Panc1 (cell line): ENCODE measurements around the gene NUMBL. TPM values are rescaled to one million over a fixed set of nuclear protein-coding genes. Genes with fewer than 3 reads are reported as not detected.

ENCODE experiments used
- ATAC-seq: fragments of 200-7000 bp; cut with Tn5 transposase; 2 replicates; pipeline ENCODE4 v1.9.1; 2020; ENCODE audit warnings: mild to moderate bottlenecking, moderate library complexity
- BruUV-seq: library from RNA; stranded (reverse); fragments of 400-500 nt; replicated peaks from 2 replicates; lab custom pipeline; 2021; lab: Mats Ljungman, UMichigan
- CTCF ChIA-PET: fragments of 300-600 bp; sonication (Branson Sonifier 250); formaldehyde crosslinking; loops from one replicate; lab custom pipeline; 2022; ENCODE audit warnings: antibody characterized with exemption; lab: Charles Lee
- POLR2A ChIA-PET: fragments of 300-600 bp; sonication (Branson Sonifier 250); formaldehyde crosslinking; loops from one replicate; lab custom pipeline; 2022; ENCODE audit warnings: antibody characterized with exemption; lab: Charles Lee
- DNase-seq: peaks from one replicate; pipeline ENCODE4 v3.0.0-alpha.2; 2010; ENCODE audit warnings: low read depth, low spot score
- H3K27ac ChIP-seq: 2 replicates; pipeline ENCODE4 v1.5.1; 2011; ENCODE audit warnings: mild to moderate bottlenecking, low read length, inconsistent platforms
- H3K27me3 ChIP-seq: fragments of 200-500 bp; sonication (Bioruptor generic); 2 replicates; pipeline ENCODE4 v1.6.0; 2014; ENCODE audit warnings: low read length, inconsistent platforms; ENCODE audit not compliant: control insufficient read depth, insufficient read depth
- H3K36me3 ChIP-seq: fragments of 200-500 bp; sonication (Bioruptor generic); 2 replicates; pipeline ENCODE4 v1.5.1; 2014; ENCODE audit warnings: inconsistent platforms, mild to moderate bottlenecking, low read length, moderate library complexity; ENCODE audit not compliant: control insufficient read depth, insufficient read depth
- H3K4me1 ChIP-seq: 2 replicates; pipeline ENCODE4 v1.5.1; 2011; ENCODE audit warnings: inconsistent platforms, mild to moderate bottlenecking, low read length, moderate library complexity; ENCODE audit not compliant: control insufficient read depth, insufficient read depth
- H3K4me3 ChIP-seq, 2 experiments: 2 replicates each; pipeline ENCODE4 v1.5.1; 2011 to 2012; ENCODE audit warnings: low read depth in 2 of 2, low read length in 2 of 2, mild to moderate bottlenecking in 2 of 2, inconsistent platforms in 1 of 2, moderate library complexity in 1 of 2
- H3K9me3 ChIP-seq: fragments of 200-500 bp; sonication (Bioruptor generic); 2 replicates; pipeline ENCODE4 v1.5.1; 2014; ENCODE audit warnings: low read depth, mild to moderate bottlenecking, inconsistent platforms, low read length, moderate library complexity; ENCODE audit not compliant: control insufficient read depth, insufficient read depth
- CTCF ChIP-seq: fragments of 450-650 bp; IDR thresholded peaks from 2 replicates; pipeline ENCODE4 v1.5.1; 2017; ENCODE audit warnings: mild to moderate bottlenecking
- POLR2AphosphoS5 ChIP-seq: IDR thresholded peaks from 2 replicates; pipeline ENCODE4 v1.6.1; 2012; ENCODE audit warnings: mild to moderate bottlenecking, low read depth, low read length, moderate library complexity
- REST ChIP-seq, 2 experiments: IDR thresholded peaks; 2 replicates each; pipeline ENCODE4 v1.6.1; 2011 to 2012; ENCODE audit warnings: low read depth in 2 of 2, control low read depth in 1 of 2, low read length in 1 of 2, mild to moderate bottlenecking in 1 of 2, moderate library complexity in 1 of 2; ENCODE audit not compliant: insufficient read depth in 1 of 2
- SIN3A ChIP-seq: IDR thresholded peaks from 2 replicates; pipeline ENCODE4 v1.6.1; 2012; ENCODE audit warnings: low read depth, mild to moderate bottlenecking, low read length, moderate library complexity, borderline replicate concordance; ENCODE audit not compliant: insufficient read depth
- TCF7L2 ChIP-seq: IDR thresholded peaks from 2 replicates; pipeline ENCODE4 v1.6.1; 2011; ENCODE audit warnings: mild to moderate bottlenecking, low read depth, low read length, inconsistent platforms
- in situ Hi-C: cut with HindIII; loops from 2 replicates; pipeline ENCODE4 v1.10.0; 2016; ENCODE audit warnings: low sequenced_read_pairs, low pct_unique_long_range_greater_than_20kb
- intact Hi-C: fragments of 100-400 bp; cut with micrococcal nuclease; formaldehyde crosslinking; loops from one replicate; pipeline ENCODE4 v1.10.0; 2022; ENCODE audit not compliant: unreplicated experiment
- total RNA-seq: library from RNA; stranded (reverse); gene quantifications from one replicate; pipeline ENCODE4 v1.2.1, GENCODE V29; 2021; ENCODE audit not compliant: unreplicated experiment

The NUMBL gene
- total RNA-seq, 1 experiment from 2014 or later: 27.6 TPM

DNA sequence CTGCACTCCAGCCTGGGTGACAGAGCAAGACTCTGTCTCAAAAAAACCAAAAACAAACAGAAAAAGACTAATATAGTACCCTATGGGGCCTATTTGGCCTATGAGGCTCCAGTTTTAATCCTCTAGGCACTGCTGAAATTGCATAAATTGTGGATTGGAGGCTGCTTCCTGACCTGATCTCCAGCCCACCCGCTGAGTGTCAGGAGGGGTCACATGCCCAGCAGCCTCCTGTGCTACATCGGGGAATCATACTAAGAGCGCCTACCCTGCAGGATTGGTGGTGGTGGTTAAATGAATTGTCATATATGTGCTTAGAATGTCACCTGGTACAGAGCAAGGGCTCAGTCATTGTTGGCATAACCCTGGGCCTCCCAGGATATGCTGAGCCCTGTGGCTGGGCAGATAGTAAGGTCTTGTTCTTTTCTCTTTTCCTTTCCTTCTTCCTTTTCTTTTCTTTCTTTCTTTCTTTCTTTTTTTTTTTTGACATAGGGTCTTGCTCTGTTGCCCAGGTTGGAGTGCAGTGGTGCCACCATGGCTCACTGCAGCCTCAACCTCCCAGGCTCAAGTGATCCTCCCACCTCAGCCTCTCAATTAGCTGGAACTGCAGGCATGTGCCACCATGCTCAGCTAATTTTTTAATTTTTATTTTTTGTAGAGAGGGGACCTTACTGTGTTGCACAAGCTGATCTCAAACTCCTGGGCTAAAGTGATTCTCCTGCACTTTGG is 58.0 kb downstream of the NUMBL start:
- H3K27me3 ChIP-seq: no peaks in the 10 kb centered on the region
- H3K4me1 ChIP-seq: no peaks in the 10 kb centered on the region
- POLR2A ChIA-PET: no interaction called here
- no peak for DNase-seq
- intact Hi-C loops: no loop called here
- in situ Hi-C loops: no loop called here
- no peak overlapping the region for H3K27ac ChIP-seq
- no TSS peak for BruUV-seq
- no peaks in the 10 kb centered on the region for H3K36me3 ChIP-seq
- ATAC-seq: no peak
- no peak for TF ChIP-seq CTCF
- no peak for TF ChIP-seq REST (IDR thresholded peaks at IDR 0.05; ENCODE audit: insufficient read depth in 1 of 2, low read depth in 2 of 2, low read length in 1 of 2)
- TF ChIP-seq TCF7L2: no peak
- TF ChIP-seq POLR2AphosphoS5: no peak
- no peak for TF ChIP-seq SIN3A
- no peaks in the 10 kb centered on the region for H3K9me3 ChIP-seq
- no peak overlapping the region for H3K4me3 ChIP-seq
- CTCF ChIA-PET: no interaction called here

- TF ChIP-seq REST (IDR thresholded peaks at IDR 0.05; ENCODE audit: insufficient read depth in 1 of 2, low read depth in 2 of 2, low read length in 1 of 2): no peak
- TF ChIP-seq CTCF: no peak
- no peak for TF ChIP-seq SIN3A
- TF ChIP-seq POLR2AphosphoS5: no peak
- TF ChIP-seq TCF7L2: no peak
- DNase-seq (no peak), ATAC-seq (no peak)
- Histone ChIP-seq H3K36me3 (no peaks in the 10 kb centered on the region), H3K9me3 (no peaks in the 10 kb centered on the region), H3K27me3 (no peaks in the 10 kb centered on the region), H3K27ac (no peak overlapping the region), H3K4me3 (no peak overlapping the region), H3K4me1 (no peaks in the 10 kb centered on the region)
- ChIA-PET POLR2A (interaction anchor here (0.6 kb wide), 1 partner anchor 748 kb away, joined by 5 read pairs; no protein-coding TSS in a partner anchor), CTCF (interaction anchor here (0.7 kb wide), 1 partner anchor 212 kb away, joined by 3 read pairs; no protein-coding TSS in a partner anchor)
- in situ Hi-C loops (no loop called here), intact Hi-C loops (no loop called here)
- BruUV-seq: no TSS peak
Measured at GRCh38 chr19:40630571-40631160, 59.8 kb downstream of the NUMBL start.
